WTC11 (cell line): ENCODE measurements around the gene TGFBI.

ENCODE experiments used
- CTCF ChIP-seq: fragments of 200-600 bp; IDR thresholded peaks from 2 replicates; pipeline ENCODE4 v1.8.0; 2022; ENCODE audit warnings: antibody characterized with exemption
- JUN ChIP-seq: sonication (generic); formaldehyde crosslinking; IDR thresholded peaks from 2 replicates; pipeline ENCODE4 v1.8.0; 2023; ENCODE audit warnings: mild to moderate bottlenecking, missing genetic modification reagents

DNA sequence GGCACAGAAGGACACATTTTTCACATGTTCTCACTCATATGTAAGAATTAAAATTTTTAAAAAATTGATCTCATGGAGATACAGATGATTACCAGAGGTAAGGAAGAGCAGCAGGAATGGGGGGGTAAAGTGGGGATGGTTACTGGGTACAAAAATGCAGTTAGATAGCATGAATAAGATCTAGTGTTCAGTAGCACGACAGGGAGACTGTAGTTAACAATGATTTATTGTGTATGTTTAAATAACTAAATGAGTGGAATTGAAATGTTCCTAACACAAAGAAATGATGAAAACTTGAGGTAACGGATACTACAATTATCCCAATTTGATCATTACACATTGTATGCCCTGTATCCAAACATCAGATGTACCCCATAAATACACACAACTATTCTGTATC is 15.2 kb upstream of the TGFBI start:
- TF ChIP-seq JUN (no peak), CTCF (no peak)
